Neural cell (in vitro differentiated cells): ENCODE results near the gene BRI3BP.

Experiments used
- CTCF ChIP-seq: fragments of 450-650 bp; IDR thresholded peaks from 2 replicates; pipeline ENCODE4 v1.5.1; 2014; ENCODE audit warnings: antibody characterized with exemption, mild to moderate bottlenecking, moderate library complexity; ENCODE audit not compliant: poor library complexity, severe bottlenecking
- EZH2 ChIP-seq: fragments of 200-600, 300-800 bp; shearing (Covaris generic), sonication (generic); IDR thresholded peaks from 2 replicates; pipeline ENCODE4 v1.6.1; 2014; ENCODE audit warnings: antibody characterized with exemption, low read length, borderline replicate concordance, mild to moderate bottlenecking; ENCODE audit not compliant: insufficient read depth, poor library complexity, severe bottlenecking
- MXI1 ChIP-seq: fragments of 450-650 bp; conservative IDR thresholded peaks from 2 replicates; pipeline ENCODE4 v1.6.1; 2014; ENCODE audit warnings: antibody characterized with exemption, mild to moderate bottlenecking; ENCODE audit not compliant: poor library complexity, severe bottlenecking
- POLR2AphosphoS5 ChIP-seq: IDR thresholded peaks from 2 replicates; pipeline ENCODE4 v1.6.1; 2012
- REST ChIP-seq: IDR thresholded peaks from 2 replicates; pipeline ENCODE4 v1.6.1; 2012; ENCODE audit warnings: borderline replicate concordance
- SMC3 ChIP-seq: fragments of 450-650 bp; conservative IDR thresholded peaks from 2 replicates; pipeline ENCODE4 v1.6.1; 2014; ENCODE audit warnings: antibody characterized with exemption, mild to moderate bottlenecking, moderate library complexity; ENCODE audit not compliant: poor library complexity
- TAF1 ChIP-seq: IDR thresholded peaks from 2 replicates; pipeline ENCODE4 v1.6.1; 2012; ENCODE audit warnings: low read depth

GRCh38 chr12:125065919-125066570 is 72.6 kb downstream of the BRI3BP start:
- TF ChIP-seq CTCF (no peak), REST (no peak), SMC3 (no peak), EZH2 (no peak), TAF1 (no peak), MXI1 (no peak), POLR2AphosphoS5 (no peak)
